NCI-H187 treated with DMSO at 0.1 percent for 48 hours (cell line): ENCODE results near the gene PML.
"Not testable (repeated sequence)": the region's sequence is repeated elsewhere in the genome, so short reads cannot be mapped to it uniquely, and the experiment has no call there.

Source experiments
- DNase-seq: peaks from one replicate; lab custom pipeline; 2025; lab: John Stamatoyannopoulos, UW

The PML gene

DNA sequence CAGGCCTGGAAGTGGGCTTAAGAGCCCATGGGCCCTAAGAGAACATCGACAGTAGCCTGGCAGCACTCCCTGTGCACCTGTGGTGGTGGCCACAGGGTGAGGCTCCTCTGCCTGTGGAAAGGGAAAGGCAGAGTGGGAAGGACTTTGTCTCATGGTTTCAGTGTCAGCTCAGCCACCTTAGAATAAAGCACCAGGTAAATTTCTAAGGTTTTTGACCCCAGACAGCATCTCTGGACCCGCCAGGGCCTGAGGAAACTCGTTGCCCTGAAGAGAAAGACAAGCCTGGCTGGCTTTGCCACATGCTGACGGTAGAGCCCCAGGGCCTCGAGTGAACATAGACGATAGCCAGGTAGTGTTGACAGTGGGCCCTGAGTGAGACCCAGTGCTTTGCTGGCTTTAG is 65.7 kb downstream of the PML start:
- DNase-seq = no peak

- no peak for DNase-seq
These were observed 67.7 kb downstream of the PML start for GRCh38 chr15:74062236-74062635.

GRCh38 chr15:74062671-74063070 is 68.2 kb downstream of the PML start:
- no peak for DNase-seq

DNA sequence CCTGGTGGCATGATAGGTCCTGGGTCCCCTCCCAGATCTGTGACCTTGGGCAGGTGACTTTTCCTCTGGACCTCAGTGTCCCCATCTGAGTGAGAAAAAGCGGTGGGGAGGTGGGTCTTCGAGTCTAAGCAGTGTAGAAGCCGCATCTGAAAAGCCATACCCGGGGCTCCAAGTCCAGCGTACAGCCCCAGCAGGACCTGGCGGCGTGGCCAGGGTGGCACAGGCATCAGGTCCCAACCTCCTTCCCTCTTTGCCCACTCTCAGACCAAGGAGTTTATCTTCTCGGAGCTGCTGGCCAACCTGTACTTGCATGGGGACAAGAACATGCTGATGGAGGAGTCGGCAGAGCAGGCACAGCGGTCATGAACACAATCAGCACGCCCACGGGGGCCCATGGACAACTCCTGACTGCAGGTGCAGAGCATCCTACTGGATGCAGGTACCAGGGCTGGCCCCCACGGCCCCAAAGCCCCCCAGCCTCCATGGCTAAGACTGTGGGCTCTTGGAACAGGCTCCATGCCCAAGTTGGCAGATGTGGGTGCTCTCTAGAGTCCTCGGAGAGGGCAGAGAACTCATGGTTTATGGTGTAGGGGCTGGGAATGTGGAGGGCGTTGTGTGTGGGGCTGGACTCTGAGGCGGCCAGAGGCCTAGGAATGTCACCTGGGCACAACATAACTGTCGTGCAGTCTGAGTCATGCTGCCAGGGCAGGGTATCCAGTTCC is 69.1 kb downstream of the PML start:
- not testable (repeated sequence) for DNase-seq

- not testable (repeated sequence) for DNase-seq
These were observed 69.7 kb downstream of the PML start for GRCh38 chr15:74064183-74064582.

- DNase-seq = not testable (repeated sequence)
These were observed 70.3 kb downstream of the PML start for GRCh38 chr15:74064822-74065221.

DNA sequence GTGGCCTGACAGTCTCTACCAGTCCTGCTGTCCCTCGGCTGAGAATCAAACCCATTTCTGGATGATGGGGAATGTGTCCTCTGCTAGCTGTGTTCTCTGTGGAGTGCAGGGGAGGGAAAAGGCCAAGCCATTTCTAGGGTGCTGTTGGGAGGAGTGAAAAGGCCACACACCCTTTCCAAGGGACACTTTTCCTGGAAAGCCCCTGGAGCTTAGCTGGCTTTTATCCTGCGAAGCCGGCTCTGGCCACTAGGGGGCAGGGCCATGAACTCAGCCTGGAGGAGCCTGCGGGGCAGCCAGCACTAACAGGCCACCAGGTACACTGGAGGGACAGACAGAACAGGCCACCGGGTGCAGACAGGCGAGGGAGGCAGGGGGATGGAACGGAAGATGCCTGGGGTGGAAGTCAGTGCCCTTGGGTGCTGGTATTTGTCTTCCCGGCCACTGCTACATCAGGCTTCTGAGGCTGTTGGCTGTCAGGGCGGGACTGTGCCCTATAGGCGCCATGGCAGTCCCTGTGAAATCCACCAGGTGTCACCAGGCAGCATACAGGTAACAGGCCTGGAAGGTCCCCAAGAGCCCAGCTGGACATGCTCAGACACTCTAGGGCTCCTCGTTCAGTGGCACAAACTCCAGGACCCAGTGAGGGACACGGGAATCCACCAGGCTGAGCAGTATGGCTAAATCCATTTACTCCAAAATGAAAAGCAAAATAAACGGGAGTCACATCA is 71.3 kb downstream of the PML start:
- not testable (repeated sequence) for DNase-seq

- not testable (repeated sequence) for DNase-seq
These were observed 77.1 kb downstream of the PML start for GRCh38 chr15:74071645-74072044.

- not testable (repeated sequence) for DNase-seq
These were observed 77.6 kb downstream of the PML start for GRCh38 chr15:74072132-74072531.

DNA sequence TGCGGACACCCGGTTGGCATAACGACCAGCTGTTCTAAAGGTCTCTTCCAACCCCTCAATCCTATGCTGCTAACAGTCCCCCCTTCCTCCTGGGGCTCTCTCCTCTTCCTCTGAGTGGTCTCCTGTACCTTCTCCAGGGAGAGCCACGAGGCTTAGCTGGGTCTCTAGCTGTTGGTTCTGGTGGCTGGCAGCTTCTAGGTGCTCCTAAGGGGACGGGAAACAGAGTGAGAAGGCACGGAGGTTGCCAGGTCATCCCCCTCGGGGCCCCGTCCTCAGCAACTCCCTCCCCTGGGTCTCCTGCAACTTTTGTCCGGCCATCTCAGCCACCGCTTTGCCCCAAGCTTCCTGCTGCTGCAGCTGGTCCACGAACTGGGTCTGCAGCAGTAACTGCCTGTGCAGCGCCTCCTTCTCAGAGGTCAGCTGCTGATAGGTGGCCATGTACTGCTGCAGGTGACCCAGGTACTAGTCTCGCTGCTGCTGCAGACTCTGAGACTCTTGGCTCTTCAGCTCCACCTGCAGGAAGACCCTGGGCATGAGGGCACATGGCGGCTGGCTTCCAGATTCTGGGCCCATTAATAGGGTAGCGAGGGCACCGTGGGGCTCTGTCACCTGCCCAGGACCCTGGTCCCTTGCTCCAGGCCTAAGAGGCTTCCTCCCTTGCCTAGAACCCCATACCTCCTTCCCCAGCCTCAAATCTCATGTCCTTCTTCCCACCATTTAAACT is 78.3 kb downstream of the PML start:
- not testable (repeated sequence) for DNase-seq

DNA sequence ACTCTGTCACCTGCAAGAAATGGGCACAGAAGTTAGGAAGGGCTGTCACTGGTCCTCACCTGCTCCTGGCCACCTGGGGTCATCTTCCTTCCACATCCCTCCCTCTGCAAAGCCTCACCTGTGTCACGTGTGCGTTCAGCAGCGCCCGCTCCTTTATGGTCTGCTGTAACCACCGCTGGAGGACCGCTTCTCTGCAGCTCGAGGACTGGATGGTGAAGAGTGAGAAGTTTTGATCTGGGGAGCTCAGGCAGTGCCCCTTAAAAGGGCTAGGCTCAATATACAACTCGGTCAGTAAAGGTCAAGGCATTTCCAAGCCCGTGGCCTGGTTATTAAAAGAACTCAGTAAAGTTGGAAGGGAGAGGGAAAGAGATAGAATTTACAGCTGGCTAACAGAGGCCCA is 81.3 kb downstream of the PML start:
- DNase-seq = not testable (repeated sequence)

GRCh38 chr15:74082450-74082849 is 87.9 kb downstream of the PML start, which contains the start of gene GOLGA6A:
Gene GOLGA6A (minus strand): TSS chr15:74082550. CDS start chr15:74082509, 41 bp downstream.
- DNase-seq = not testable (repeated sequence)

GRCh38 chr15:74094567-74094966 is 100.1 kb downstream of the PML start:
- DNase-seq = not testable (repeated sequence)

DNA sequence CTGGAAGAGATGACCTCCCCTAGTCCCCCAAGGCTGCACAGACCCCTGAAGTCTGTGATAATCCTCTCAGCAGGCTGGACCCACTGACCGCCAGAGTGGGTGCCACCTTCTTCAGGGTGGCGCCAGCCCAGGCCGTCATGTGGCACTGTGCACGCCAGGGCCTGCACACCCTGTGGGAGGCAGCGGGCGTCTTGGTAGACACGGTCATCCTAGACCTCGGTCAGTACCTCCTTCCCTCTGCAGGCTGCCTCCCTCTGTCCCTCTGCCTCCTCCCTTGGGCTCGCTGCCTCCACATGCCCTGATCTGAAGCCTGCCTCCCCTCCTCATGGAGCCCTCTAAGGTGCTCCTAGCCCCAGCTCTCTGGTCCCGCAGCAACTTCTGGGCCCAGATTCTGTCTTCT is 101.1 kb downstream of the PML start:
- not testable (repeated sequence) for DNase-seq

GRCh38 chr15:74096753-74097474 is 102.4 kb downstream of the PML start:
- not testable (repeated sequence) for DNase-seq
